HepG2 (cell line): Measurements from ENCODE around the gene PPRC1. TPM values are rescaled to one million over a fixed set of nuclear protein-coding genes. Genes with fewer than 3 reads are reported as not detected.

Source experiments
- ATAC-seq: fragments of 200-7000 bp; cut with Tn5 transposase; 3 replicates; pipeline ENCODE4 v1.9.1; 2020; ENCODE audit warnings: mild to moderate bottlenecking, moderate library complexity
- BruUV-seq: library from RNA; stranded (reverse); fragments of 400-500 nt; replicated peaks from 2 replicates; lab custom pipeline; 2021; lab: Mats Ljungman, UMichigan
- CTCF ChIA-PET: fragments of 300-600 bp; formaldehyde crosslinking; extraction: SDS; loops from one replicate; lab custom pipeline; 2021; ENCODE audit warnings: low total read pairs, inconsistent platforms, low intra/inter-chr PET ratio; lab: Yijun Ruan, JAX
- POLR2A ChIA-PET: fragments of 350-600 bp; sonication (Branson Sonifier 250); formaldehyde crosslinking; loops from one replicate; lab custom pipeline; 2020; ENCODE audit warnings: antibody characterized with exemption, inconsistent platforms; lab: Yijun Ruan, JAX
- DNase-seq: peaks from one replicate; pipeline ENCODE4 v3.0.0-alpha.2; 2015; ENCODE audit warnings: low spot score
- FAIRE-seq: peaks from 3 replicates; lab custom pipeline; 2011; peaks lifted over from hg19 to GRCh38; lab: Jason Lieb, UNC
- H2AFZ ChIP-seq: one replicate; pipeline ENCODE4 v1.6.1; 2011; ENCODE audit warnings: low read length, inconsistent platforms
- H3K27ac ChIP-seq: fragments of 300-600 bp; 3 replicates; pipeline ENCODE4 v1.8.0; 2011; ENCODE audit warnings: mixed run types, mild to moderate bottlenecking, mixed read lengths, low read length, inconsistent platforms; ENCODE audit not compliant: insufficient read depth; ENCODE audit errors: extremely low read length
- H3K27me3 ChIP-seq, 2 experiments: fragments of 200-600 bp in 1 of 2; 2 replicates in 1 of 2; 3 replicates in 1 of 2; pipeline versions ENCODE4 v1.6.0 to v1.8.0; 2011; ENCODE audit warnings: low read length in 2 of 2, mild to moderate bottlenecking in 2 of 2, moderate library complexity in 2 of 2, inconsistent platforms in 1 of 2; ENCODE audit not compliant: insufficient read depth in 2 of 2, control insufficient read depth in 1 of 2
- H3K36me3 ChIP-seq, 2 experiments: fragments of 200-600 bp in 1 of 2; replicated peaks in 1 of 2; 2 replicates in 1 of 2; 3 replicates in 1 of 2; pipeline versions ENCODE4 v1.5.1 to v1.8.0; 2011; ENCODE audit warnings: low read length in 2 of 2, inconsistent platforms in 1 of 2; ENCODE audit not compliant: insufficient read depth in 2 of 2, control insufficient read depth in 1 of 2
- H3K4me1 ChIP-seq: 2 replicates; pipeline ENCODE4 v1.5.1; 2012; ENCODE audit warnings: low read length, inconsistent platforms; ENCODE audit not compliant: insufficient read depth
- H3K4me2 ChIP-seq: 2 replicates; pipeline ENCODE4 v1.6.0; 2011; ENCODE audit warnings: low read depth, low read length, inconsistent platforms
- H3K4me3 ChIP-seq, 3 experiments: fragments of 200-600 bp in 1 of 3; sonication (generic), shearing (Covaris generic) in 1 of 3; replicated peaks in 1 of 3; 2 replicates each; pipeline ENCODE4 v1.5.1; 2011 to 2016; ENCODE audit warnings: low read length in 3 of 3, inconsistent platforms in 2 of 3, low read depth in 2 of 3, mild to moderate bottlenecking in 2 of 3, control low read depth in 1 of 3, mixed read lengths in 1 of 3; ENCODE audit not compliant: insufficient read depth in 1 of 3
- H3K79me2 ChIP-seq: one replicate; pipeline ENCODE4 v1.6.1; 2011; ENCODE audit warnings: low read length, inconsistent platforms; ENCODE audit not compliant: insufficient read depth
- H3K9ac ChIP-seq: 2 replicates; pipeline ENCODE4 v1.6.0; 2011; ENCODE audit warnings: mild to moderate bottlenecking, low read depth, low read length, inconsistent platforms; ENCODE audit not compliant: insufficient read depth
- H3K9me3 ChIP-seq: 2 replicates; pipeline ENCODE4 v1.5.1; 2012; ENCODE audit warnings: mild to moderate bottlenecking, low read length
- H4K20me1 ChIP-seq: 2 replicates; pipeline ENCODE4 v1.6.0; 2011; ENCODE audit warnings: inconsistent platforms, mild to moderate bottlenecking, low read length, moderate library complexity; ENCODE audit not compliant: insufficient read depth
- AHR ChIP-seq: IDR thresholded peaks from 2 replicates; pipeline ENCODE4 v1.6.1; 2018; ENCODE audit warnings: missing genetic modification reagents, missing compliant biosample characterization
- POLR2AphosphoS2 ChIP-seq: IDR thresholded peaks from 2 replicates; pipeline ENCODE4 v1.6.1; 2011; ENCODE audit warnings: low read depth, low read length, improper control_type of control experiment
- STAT5B ChIP-seq: sonication (generic); formaldehyde crosslinking; IDR thresholded peaks from 2 replicates; pipeline ENCODE4 v1.4.0; 2020; ENCODE audit warnings: missing genetic modification reagents
- ZNF101 ChIP-seq: sonication (generic); formaldehyde crosslinking; IDR thresholded peaks from 2 replicates; pipeline ENCODE4 v1.4.0; 2020; ENCODE audit warnings: mild to moderate bottlenecking, low read depth, missing genetic modification reagents, borderline replicate concordance
- ZNF558 ChIP-seq: sonication (generic); formaldehyde crosslinking; IDR thresholded peaks from 2 replicates; pipeline ENCODE4 v1.9.0; 2022; ENCODE audit warnings: mild to moderate bottlenecking, missing genetic modification reagents, borderline replicate concordance
- WGBS: methylation state at CpG from one replicate; pipeline ENCODE4 v1.1.6; 2017; ENCODE audit warnings: low lambda C conversion rate; 5-methylcytosine and 5-hydroxymethylcytosine counted together
- in situ Hi-C: cut with HindIII; loops from 2 replicates; pipeline ENCODE4 v1.10.0; 2017; ENCODE audit warnings: low pct_unique_long_range_greater_than_20kb; ENCODE audit not compliant: extremely low pct_ligation_motif_present
- intact Hi-C: fragments of 100-400 bp; cut with micrococcal nuclease; formaldehyde crosslinking; loops from one replicate; pipeline ENCODE4 v1.10.0; 2022; ENCODE audit not compliant: unreplicated experiment
- polyA plus RNA-seq, 8 experiments: library from polyadenylated mRNA; depleted of rRNA in 3 of 8; stranded (reverse) in 7 of 8; unstranded in 1 of 8; fragments of >200 nt; fragmentation: Illumina TruSeq in 4 of 8; extraction: Trizol in 4 of 8; gene quantifications; 2 replicates each; pipeline versions ENCODE4 v1.2.1 to v1.2.3, GENCODE V29; 2011 to 2016; ENCODE audit warnings: low read depth in 4 of 8, missing spikeins in 1 of 8, mixed read lengths in 1 of 8; ENCODE audit not compliant: insufficient read depth in 1 of 8
- total RNA-seq, 5 experiments: library from RNA; depleted of rRNA; stranded (reverse); fragments of >200 nt; fragmentation: Illumina TruSeq; extraction: Trizol; gene quantifications; 2 replicates each; pipeline ENCODE4 v1.2.3, GENCODE V29; 2016; ENCODE audit warnings: low read depth in 1 of 5
- TF ChIP-seq, protein P1 (sequence below): sonication (generic); formaldehyde crosslinking; IDR thresholded peaks from 2 replicates; pipeline ENCODE4 v1.4.0; 2020; ENCODE audit warnings: missing genetic modification reagents

Gene PPRC1
- total and polyA plus RNA-seq, 2 of the 13 experiments (the other 11 are each of a cell fraction or from before 2014, with no cell fraction given): 18.7 to 24.2 TPM

DNA sequence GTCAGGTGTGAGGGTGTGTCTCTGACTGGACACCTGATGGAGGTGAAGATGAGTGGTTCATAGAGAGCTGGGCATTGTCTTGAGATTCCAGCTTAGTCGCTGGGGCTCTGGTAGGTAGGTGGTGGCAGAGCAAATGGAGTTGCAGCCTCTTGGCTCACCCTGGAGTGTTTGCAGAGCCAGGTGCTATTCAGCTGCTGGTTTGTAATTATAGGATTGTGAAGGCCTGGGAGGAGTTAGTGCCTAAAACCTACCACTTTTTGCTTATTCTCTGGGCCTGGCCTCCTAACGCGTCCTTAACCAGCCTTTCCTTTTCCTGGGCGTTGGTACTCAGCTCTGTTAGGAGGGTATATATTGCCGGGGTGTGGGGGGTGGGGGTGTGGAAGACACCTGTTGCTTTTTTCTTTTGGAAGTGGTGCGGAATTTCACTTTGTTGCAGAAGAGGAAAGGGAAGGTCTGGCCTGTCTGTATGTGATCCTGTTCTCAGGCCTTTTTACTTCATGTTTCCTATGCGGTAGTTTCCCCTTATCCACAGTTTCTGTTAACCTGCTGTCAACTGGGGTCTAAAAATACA lies 3.2 kb downstream of the PPRC1 start:
- no peak for TF ChIP-seq AHR (CRISPR knock-in tag)
- TF ChIP-seq ZNF101 (CRISPR knock-in tag): no peak
- TF ChIP-seq ZNF558 (CRISPR knock-in tag): no peak
- TF ChIP-seq, protein P1, sequence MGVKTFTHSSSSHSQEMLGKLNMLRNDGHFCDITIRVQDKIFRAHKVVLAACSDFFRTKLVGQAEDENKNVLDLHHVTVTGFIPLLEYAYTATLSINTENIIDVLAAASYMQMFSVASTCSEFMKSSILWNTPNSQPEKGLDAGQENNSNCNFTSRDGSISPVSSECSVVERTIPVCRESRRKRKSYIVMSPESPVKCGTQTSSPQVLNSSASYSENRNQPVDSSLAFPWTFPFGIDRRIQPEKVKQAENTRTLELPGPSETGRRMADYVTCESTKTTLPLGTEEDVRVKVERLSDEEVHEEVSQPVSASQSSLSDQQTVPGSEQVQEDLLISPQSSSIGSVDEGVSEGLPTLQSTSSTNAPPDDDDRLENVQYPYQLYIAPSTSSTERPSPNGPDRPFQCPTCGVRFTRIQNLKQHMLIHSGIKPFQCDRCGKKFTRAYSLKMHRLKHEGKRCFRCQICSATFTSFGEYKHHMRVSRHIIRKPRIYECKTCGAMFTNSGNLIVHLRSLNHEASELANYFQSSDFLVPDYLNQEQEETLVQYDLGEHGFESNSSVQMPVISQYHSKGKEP (CRISPR knock-in tag): no peak
- TF ChIP-seq POLR2AphosphoS2: 0 out of 2 replicates have a peak, but pooled peaks have one; percentile 37
- no peak for TF ChIP-seq STAT5B (CRISPR knock-in tag)
- in situ Hi-C loops: no loop called here
- Histone ChIP-seq H3K4me1 (peaks cover 35% of the 10 kb centered on the region), H3K9me3 (no peaks in the 10 kb centered on the region), H3K27ac (no peak overlapping the region), H3K79me2 (peaks cover 57% of the 10 kb centered on the region), H3K9ac (no peak overlapping the region), H3K36me3 (peaks cover 33 to 45% of the 10 kb centered on the region in 2 experiments), H3K27me3 (peaks cover 0 to 4% of the 10 kb centered on the region in 2 experiments; a peak in 1 of 5 replicates), H4K20me1 (peaks cover 52% of the 10 kb centered on the region), H3K4me2 (peak overlapping the region; percentile 82), H2AFZ (no peak overlapping the region), H3K4me3 (no peak overlapping the region)
- 94% methylated on average over 7 of the region's 7 CpGs for WGBS
- ChIA-PET CTCF (no interaction called here), POLR2A (interaction anchor here (1.2 kb wide), 1 partner anchor 16 kb away, joined by 4 read pairs; the partner anchor contains the start of gene NOLC1)
- ATAC-seq: no peak
- intact Hi-C loops: no loop called here
- FAIRE-seq: no peak
- no TSS peak for BruUV-seq
- no peak for DNase-seq
